Measurements from ENCODE around the gene MED13L.

DNA sequence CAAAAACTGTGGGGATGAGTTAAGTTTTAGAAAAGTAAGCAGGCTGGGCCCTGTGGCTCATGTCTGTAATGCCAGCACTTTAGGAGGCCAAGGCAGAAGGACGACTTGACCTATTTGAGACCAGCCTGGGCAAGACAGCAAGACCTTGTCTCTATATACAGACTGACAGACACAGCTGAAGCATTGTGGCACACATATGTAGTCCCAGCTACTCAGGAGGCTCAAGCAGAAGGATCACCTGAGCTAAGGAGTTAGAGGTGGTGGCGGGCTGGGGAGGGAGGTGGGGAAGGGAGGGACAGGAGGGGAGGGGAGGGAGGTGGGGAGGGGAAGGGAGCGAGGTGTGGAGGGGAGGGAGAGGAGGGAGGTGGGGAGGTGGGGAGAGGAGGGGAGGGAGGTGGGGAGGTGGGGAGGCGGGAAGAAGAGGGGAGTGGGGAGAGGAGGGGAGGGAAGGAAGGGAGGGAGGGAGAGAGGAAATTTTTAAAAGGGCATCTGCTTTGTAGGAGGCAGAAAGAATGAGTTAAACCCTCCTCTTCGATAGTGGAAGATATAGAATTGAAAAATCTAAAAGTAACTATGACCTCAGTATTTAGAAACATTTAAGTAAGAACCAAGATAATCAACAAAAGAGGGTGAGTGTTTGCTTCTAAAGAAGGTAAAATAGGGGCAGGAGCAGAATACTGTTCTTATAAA is 30.9 kb downstream of the MED13L start:
- TF ChIP-seq, protein P1, sequence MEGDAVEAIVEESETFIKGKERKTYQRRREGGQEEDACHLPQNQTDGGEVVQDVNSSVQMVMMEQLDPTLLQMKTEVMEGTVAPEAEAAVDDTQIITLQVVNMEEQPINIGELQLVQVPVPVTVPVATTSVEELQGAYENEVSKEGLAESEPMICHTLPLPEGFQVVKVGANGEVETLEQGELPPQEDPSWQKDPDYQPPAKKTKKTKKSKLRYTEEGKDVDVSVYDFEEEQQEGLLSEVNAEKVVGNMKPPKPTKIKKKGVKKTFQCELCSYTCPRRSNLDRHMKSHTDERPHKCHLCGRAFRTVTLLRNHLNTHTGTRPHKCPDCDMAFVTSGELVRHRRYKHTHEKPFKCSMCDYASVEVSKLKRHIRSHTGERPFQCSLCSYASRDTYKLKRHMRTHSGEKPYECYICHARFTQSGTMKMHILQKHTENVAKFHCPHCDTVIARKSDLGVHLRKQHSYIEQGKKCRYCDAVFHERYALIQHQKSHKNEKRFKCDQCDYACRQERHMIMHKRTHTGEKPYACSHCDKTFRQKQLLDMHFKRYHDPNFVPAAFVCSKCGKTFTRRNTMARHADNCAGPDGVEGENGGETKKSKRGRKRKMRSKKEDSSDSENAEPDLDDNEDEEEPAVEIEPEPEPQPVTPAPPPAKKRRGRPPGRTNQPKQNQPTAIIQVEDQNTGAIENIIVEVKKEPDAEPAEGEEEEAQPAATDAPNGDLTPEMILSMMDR (IDR thresholded peaks at IDR 0.05; ENCODE audit: low read depth, low read length, missing input control): no peak
- TF ChIP-seq, protein P2, sequence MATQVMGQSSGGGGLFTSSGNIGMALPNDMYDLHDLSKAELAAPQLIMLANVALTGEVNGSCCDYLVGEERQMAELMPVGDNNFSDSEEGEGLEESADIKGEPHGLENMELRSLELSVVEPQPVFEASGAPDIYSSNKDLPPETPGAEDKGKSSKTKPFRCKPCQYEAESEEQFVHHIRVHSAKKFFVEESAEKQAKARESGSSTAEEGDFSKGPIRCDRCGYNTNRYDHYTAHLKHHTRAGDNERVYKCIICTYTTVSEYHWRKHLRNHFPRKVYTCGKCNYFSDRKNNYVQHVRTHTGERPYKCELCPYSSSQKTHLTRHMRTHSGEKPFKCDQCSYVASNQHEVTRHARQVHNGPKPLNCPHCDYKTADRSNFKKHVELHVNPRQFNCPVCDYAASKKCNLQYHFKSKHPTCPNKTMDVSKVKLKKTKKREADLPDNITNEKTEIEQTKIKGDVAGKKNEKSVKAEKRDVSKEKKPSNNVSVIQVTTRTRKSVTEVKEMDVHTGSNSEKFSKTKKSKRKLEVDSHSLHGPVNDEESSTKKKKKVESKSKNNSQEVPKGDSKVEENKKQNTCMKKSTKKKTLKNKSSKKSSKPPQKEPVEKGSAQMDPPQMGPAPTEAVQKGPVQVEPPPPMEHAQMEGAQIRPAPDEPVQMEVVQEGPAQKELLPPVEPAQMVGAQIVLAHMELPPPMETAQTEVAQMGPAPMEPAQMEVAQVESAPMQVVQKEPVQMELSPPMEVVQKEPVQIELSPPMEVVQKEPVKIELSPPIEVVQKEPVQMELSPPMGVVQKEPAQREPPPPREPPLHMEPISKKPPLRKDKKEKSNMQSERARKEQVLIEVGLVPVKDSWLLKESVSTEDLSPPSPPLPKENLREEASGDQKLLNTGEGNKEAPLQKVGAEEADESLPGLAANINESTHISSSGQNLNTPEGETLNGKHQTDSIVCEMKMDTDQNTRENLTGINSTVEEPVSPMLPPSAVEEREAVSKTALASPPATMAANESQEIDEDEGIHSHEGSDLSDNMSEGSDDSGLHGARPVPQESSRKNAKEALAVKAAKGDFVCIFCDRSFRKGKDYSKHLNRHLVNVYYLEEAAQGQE (IDR thresholded peaks at IDR 0.05): no peak
- no peak for TF ChIP-seq JUND (IDR thresholded peaks at IDR 0.05)
- TF ChIP-seq, protein P3, sequence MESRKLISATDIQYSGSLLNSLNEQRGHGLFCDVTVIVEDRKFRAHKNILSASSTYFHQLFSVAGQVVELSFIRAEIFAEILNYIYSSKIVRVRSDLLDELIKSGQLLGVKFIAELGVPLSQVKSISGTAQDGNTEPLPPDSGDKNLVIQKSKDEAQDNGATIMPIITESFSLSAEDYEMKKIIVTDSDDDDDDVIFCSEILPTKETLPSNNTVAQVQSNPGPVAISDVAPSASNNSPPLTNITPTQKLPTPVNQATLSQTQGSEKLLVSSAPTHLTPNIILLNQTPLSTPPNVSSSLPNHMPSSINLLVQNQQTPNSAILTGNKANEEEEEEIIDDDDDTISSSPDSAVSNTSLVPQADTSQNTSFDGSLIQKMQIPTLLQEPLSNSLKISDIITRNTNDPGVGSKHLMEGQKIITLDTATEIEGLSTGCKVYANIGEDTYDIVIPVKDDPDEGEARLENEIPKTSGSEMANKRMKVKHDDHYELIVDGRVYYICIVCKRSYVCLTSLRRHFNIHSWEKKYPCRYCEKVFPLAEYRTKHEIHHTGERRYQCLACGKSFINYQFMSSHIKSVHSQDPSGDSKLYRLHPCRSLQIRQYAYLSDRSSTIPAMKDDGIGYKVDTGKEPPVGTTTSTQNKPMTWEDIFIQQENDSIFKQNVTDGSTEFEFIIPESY (IDR thresholded peaks at IDR 0.05): no peak
- TF ChIP-seq GABPA (IDR thresholded peaks at IDR 0.05 in 1 of 2, conservative IDR thresholded peaks at IDR 0.05 in 1 of 2): no peak
- no peak for TF ChIP-seq YY1 (IDR thresholded peaks at IDR 0.05)
- no peak for TF ChIP-seq SP1 (IDR thresholded peaks at IDR 0.05)
- TF ChIP-seq, protein P4, sequence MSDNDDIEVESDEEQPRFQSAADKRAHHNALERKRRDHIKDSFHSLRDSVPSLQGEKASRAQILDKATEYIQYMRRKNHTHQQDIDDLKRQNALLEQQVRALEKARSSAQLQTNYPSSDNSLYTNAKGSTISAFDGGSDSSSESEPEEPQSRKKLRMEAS (IDR thresholded peaks at IDR 0.05): no peak
- no peak for TF ChIP-seq TAF1 (conservative IDR thresholded peaks at IDR 0.05)
